Measurements from ENCODE around the gene SLC13A4.

DNA sequence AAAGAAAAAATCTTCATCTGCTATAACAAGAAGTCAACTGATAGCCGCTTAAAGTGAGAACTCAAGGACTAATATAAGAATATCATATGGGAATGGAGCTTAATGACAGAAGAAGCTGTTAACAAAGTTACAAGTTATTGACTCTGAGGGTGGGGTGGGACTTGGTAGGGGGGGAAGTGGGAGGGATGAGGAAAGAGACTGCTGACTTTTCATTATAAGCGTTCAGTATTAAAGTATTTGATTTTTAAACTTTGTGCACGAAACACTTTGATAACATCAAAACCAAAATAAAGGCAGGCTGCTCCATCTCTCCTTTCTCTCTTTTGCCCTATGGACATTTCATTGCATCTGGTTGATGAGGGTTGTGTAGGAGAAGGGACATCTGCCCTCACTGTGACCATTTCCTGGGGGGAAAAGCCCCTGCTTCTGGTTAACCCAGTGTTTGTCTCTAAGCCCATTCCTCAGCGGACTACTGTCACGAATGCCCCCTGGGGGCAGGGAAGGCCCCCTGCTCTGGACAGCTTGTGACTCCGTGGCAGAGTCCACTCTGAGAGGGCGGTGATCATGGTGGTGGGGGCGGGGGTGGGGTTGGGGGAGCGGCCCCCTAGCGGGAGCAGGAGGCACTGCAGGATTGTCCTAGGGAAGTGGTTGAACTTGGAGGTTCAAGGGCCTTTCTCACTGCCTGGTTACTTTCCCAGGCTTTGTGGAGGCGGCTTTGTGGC, 17.4 kb downstream of the SLC13A4 start:
- TF ChIP-seq SIN3A (IDR thresholded peaks at IDR 0.05; ENCODE audit: borderline replicate concordance, insufficient read depth, low read length) (no peak), TAF1 (IDR thresholded peaks at IDR 0.05; ENCODE audit: borderline replicate concordance, insufficient read depth, low read length) (no peak)
- TF ChIP-seq, protein P1, sequence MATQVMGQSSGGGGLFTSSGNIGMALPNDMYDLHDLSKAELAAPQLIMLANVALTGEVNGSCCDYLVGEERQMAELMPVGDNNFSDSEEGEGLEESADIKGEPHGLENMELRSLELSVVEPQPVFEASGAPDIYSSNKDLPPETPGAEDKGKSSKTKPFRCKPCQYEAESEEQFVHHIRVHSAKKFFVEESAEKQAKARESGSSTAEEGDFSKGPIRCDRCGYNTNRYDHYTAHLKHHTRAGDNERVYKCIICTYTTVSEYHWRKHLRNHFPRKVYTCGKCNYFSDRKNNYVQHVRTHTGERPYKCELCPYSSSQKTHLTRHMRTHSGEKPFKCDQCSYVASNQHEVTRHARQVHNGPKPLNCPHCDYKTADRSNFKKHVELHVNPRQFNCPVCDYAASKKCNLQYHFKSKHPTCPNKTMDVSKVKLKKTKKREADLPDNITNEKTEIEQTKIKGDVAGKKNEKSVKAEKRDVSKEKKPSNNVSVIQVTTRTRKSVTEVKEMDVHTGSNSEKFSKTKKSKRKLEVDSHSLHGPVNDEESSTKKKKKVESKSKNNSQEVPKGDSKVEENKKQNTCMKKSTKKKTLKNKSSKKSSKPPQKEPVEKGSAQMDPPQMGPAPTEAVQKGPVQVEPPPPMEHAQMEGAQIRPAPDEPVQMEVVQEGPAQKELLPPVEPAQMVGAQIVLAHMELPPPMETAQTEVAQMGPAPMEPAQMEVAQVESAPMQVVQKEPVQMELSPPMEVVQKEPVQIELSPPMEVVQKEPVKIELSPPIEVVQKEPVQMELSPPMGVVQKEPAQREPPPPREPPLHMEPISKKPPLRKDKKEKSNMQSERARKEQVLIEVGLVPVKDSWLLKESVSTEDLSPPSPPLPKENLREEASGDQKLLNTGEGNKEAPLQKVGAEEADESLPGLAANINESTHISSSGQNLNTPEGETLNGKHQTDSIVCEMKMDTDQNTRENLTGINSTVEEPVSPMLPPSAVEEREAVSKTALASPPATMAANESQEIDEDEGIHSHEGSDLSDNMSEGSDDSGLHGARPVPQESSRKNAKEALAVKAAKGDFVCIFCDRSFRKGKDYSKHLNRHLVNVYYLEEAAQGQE (IDR thresholded peaks at IDR 0.05; ENCODE audit: insufficient read depth in 1 of 2, low read depth in 2 of 2, low read length in 2 of 2): no peak
